Activated T-cell treated with anti-CD3 and anti-CD28 coated beads, Interleukin-2, amount 50 U/mL, for 24 hours (primary cell): ENCODE results near the gene CCR8.
"Not testable (repeated sequence)": the region's sequence is repeated elsewhere in the genome, so short reads cannot be mapped to it uniquely, and the experiment has no call there.

Source experiments
- DNase-seq: peaks from one replicate; pipeline ENCODE4 v3.0.0-alpha.2; 2020
- H3K27ac Mint-ChIP-seq: 2 replicates; pipeline ENCODE4 v1.8.0; 2020; ENCODE audit warnings: mild to moderate bottlenecking, mixed read lengths
- H3K27me3 Mint-ChIP-seq: 2 replicates; pipeline ENCODE4 v1.8.0; 2020; ENCODE audit warnings: mixed read lengths
- H3K36me3 Mint-ChIP-seq: 2 replicates; pipeline ENCODE4 v1.8.0; 2020; ENCODE audit warnings: low read depth, mixed read lengths
- H3K4me1 Mint-ChIP-seq: 2 replicates; pipeline ENCODE4 v1.8.0; 2020; ENCODE audit warnings: low read depth, mixed read lengths
- H3K4me3 Mint-ChIP-seq: 2 replicates; pipeline ENCODE4 v1.8.0; 2020; ENCODE audit warnings: mild to moderate bottlenecking, moderate library complexity, mixed read lengths
- H3K9me3 Mint-ChIP-seq: 2 replicates; pipeline ENCODE4 v1.8.0; 2020; ENCODE audit warnings: mixed read lengths

Gene CCR8

GRCh38 chr3:39294446-39295183 lies 34.9 kb upstream of the CCR8 start:
- no peak for DNase-seq
- Mint-ChIP-seq H3K36me3 (no peaks in the 10 kb centered on the region), H3K4me3 (no peak overlapping the region), H3K9me3 (peaks cover 11% of the 10 kb centered on the region), H3K27ac (peak overlapping the region; percentile 78), H3K27me3 (peaks cover 2% of the 10 kb centered on the region), H3K4me1 (peaks cover 41% of the 10 kb centered on the region)

DNA sequence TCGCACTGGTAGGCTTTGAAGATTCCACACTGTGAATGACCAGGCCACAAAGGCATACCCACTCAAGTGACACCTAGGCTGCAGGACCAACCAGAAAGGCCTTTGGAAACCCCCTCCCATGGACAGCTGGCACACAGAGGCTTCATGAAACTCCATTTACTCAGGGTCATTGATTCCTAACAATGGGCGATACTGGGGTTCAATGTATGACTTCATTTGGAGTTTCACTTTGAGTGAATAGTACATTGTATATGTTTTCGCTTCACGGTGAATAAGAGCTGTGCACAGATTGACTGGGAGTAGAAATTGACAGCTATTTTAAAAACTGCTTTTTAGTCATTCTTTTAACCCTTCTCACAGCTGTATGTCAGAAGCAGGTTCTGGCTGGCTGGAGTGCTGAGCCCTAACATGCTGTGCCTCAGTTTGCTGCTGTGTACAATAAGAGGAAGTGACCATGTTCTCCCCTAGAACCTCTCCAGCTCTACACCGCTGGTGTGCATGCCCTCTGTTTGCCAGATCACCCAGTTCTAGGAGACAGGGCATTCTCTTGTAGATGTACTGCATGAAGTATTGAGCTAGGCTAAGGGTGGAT lies 34.2 kb upstream of the CCR8 start:
- Mint-ChIP-seq H3K4me3 (no peak overlapping the region), H3K9me3 (peaks cover 18% of the 10 kb centered on the region), H3K27me3 (peaks cover 6% of the 10 kb centered on the region), H3K4me1 (peaks cover 37% of the 10 kb centered on the region), H3K36me3 (no peaks in the 10 kb centered on the region), H3K27ac (peak overlapping the region; percentile 78)
- DNase-seq, result no peak

GRCh38 chr3:39296197-39297077 lies 33.1 kb upstream of the CCR8 start:
- no peak overlapping the region for H3K27ac Mint-ChIP-seq
- H3K9me3 Mint-ChIP-seq, result peaks cover 26% of the 10 kb centered on the region
- H3K27me3 Mint-ChIP-seq, result peaks cover 6% of the 10 kb centered on the region
- DNase-seq, result no peak
- no peaks in the 10 kb centered on the region for H3K36me3 Mint-ChIP-seq
- no peak overlapping the region for H3K4me3 Mint-ChIP-seq
- H3K4me1 Mint-ChIP-seq, result peaks cover 36% of the 10 kb centered on the region

- DNase-seq, result no peak
- no peak overlapping the region for H3K27ac Mint-ChIP-seq
- peaks cover 20% of the 10 kb centered on the region for H3K4me1 Mint-ChIP-seq
- no peak overlapping the region for H3K4me3 Mint-ChIP-seq
- H3K36me3 Mint-ChIP-seq, result peaks cover 6% of the 10 kb centered on the region
- H3K27me3 Mint-ChIP-seq, result peaks cover 6% of the 10 kb centered on the region
- peaks cover 38% of the 10 kb centered on the region for H3K9me3 Mint-ChIP-seq
Observed at GRCh38 chr3:39299279-39299678, 30.2 kb upstream of the CCR8 start.

GRCh38 chr3:39302178-39302577 lies 27.3 kb upstream of the CCR8 start:
- peaks cover 1% of the 10 kb centered on the region for H3K4me1 Mint-ChIP-seq
- H3K4me3 Mint-ChIP-seq, result no peak overlapping the region
- H3K27me3 Mint-ChIP-seq, result peaks cover 7% of the 10 kb centered on the region
- H3K27ac Mint-ChIP-seq, result no peak overlapping the region
- H3K9me3 Mint-ChIP-seq, result peaks cover 45% of the 10 kb centered on the region
- H3K36me3 Mint-ChIP-seq, result peaks cover 6% of the 10 kb centered on the region
- DNase-seq, result no peak

- no peak overlapping the region for H3K4me3 Mint-ChIP-seq
- H3K4me1 Mint-ChIP-seq, result peaks cover 13% of the 10 kb centered on the region
- no peak for DNase-seq
- H3K36me3 Mint-ChIP-seq, result no peaks in the 10 kb centered on the region
- no peak overlapping the region for H3K27ac Mint-ChIP-seq
- no peaks in the 10 kb centered on the region for H3K27me3 Mint-ChIP-seq
- peaks cover 10% of the 10 kb centered on the region for H3K9me3 Mint-ChIP-seq
Observed at GRCh38 chr3:39313289-39313688, 16.2 kb upstream of the CCR8 start.

GRCh38 chr3:39315420-39315819 lies 14.1 kb upstream of the CCR8 start:
- no peak overlapping the region for H3K27ac Mint-ChIP-seq
- DNase-seq, result no peak

GRCh38 chr3:39317571-39318169 lies 11.8 kb upstream of the CCR8 start:
- H3K27ac Mint-ChIP-seq, result no peak overlapping the region
- peaks cover 3% of the 10 kb centered on the region for H3K27me3 Mint-ChIP-seq
- no peaks in the 10 kb centered on the region for H3K36me3 Mint-ChIP-seq
- H3K4me3 Mint-ChIP-seq, result no peak overlapping the region
- H3K4me1 Mint-ChIP-seq, result peaks cover 27% of the 10 kb centered on the region
- DNase-seq, result no peak
- peaks cover 10% of the 10 kb centered on the region for H3K9me3 Mint-ChIP-seq

More at GRCh38 chr3:39315420-39315819, 14.1 kb upstream of the CCR8 start:
- H3K4me3 Mint-ChIP-seq, result no peak overlapping the region
- no peaks in the 10 kb centered on the region for H3K27me3 Mint-ChIP-seq
- H3K36me3 Mint-ChIP-seq, result no peaks in the 10 kb centered on the region
- H3K9me3 Mint-ChIP-seq, result peaks cover 10% of the 10 kb centered on the region
- H3K4me1 Mint-ChIP-seq, result peaks cover 13% of the 10 kb centered on the region

GRCh38 chr3:39318301-39318700 lies 11.2 kb upstream of the CCR8 start:
- Mint-ChIP-seq H3K27me3 (peaks cover 3% of the 10 kb centered on the region), H3K27ac (no peak overlapping the region), H3K9me3 (peaks cover 10% of the 10 kb centered on the region), H3K4me3 (no peak overlapping the region), H3K4me1 (peaks cover 33% of the 10 kb centered on the region), H3K36me3 (no peaks in the 10 kb centered on the region)
- no peak for DNase-seq

GRCh38 chr3:39319249-39319648 lies 10.3 kb upstream of the CCR8 start:
- no peak overlapping the region for H3K27ac Mint-ChIP-seq
- H3K9me3 Mint-ChIP-seq, result peaks cover 7% of the 10 kb centered on the region
- no peak for DNase-seq
- no peak overlapping the region for H3K4me3 Mint-ChIP-seq
- no peaks in the 10 kb centered on the region for H3K36me3 Mint-ChIP-seq
- peaks cover 3% of the 10 kb centered on the region for H3K27me3 Mint-ChIP-seq
- peaks cover 36% of the 10 kb centered on the region for H3K4me1 Mint-ChIP-seq

- not testable (repeated sequence) for DNase-seq, H3K36me3 Mint-ChIP-seq, H3K27me3 Mint-ChIP-seq, H3K4me3 Mint-ChIP-seq, H3K9me3 Mint-ChIP-seq
- peaks cover 35% of the 10 kb centered on the region for H3K4me1 Mint-ChIP-seq
- peak overlapping the region; percentile 26 for H3K27ac Mint-ChIP-seq
Observed at GRCh38 chr3:39321574-39321983, 7.9 kb upstream of the CCR8 start.

DNA sequence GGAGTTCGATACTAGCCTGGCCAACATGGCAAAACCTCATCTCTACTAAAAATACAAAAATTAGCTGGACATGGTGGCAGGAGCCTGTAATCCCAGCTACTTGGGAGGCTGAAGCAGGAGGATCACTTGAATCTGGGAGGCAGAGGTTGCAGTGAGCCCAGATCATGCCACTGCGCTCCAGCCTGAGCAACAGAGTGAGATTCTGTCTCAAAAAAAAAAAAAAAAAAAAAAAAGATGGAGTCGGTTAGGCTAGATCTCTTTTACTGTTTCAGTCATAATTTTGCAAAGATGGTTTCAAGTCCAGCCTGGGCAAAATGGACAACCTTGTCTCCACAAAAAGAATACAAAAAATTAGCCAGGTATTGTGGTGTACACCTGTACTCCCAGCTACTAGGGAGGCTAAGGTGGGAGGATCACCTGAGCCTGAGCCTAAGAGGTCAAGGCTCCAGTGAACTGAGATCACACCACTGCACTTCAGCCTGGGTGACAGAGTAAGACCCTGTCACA lies 7.2 kb upstream of the CCR8 start:
- H3K36me3 Mint-ChIP-seq, DNase-seq, H3K27me3 Mint-ChIP-seq, H3K27ac Mint-ChIP-seq, H3K9me3 Mint-ChIP-seq, H3K4me3 Mint-ChIP-seq: not testable (repeated sequence)
- peaks cover 41% of the 10 kb centered on the region for H3K4me1 Mint-ChIP-seq

GRCh38 chr3:39322936-39323335 lies 6.6 kb upstream of the CCR8 start:
- H3K4me1 Mint-ChIP-seq, result peaks cover 48% of the 10 kb centered on the region
- H3K27ac Mint-ChIP-seq, result no peak overlapping the region
- no peaks in the 10 kb centered on the region for H3K9me3 Mint-ChIP-seq
- H3K36me3 Mint-ChIP-seq, result no peaks in the 10 kb centered on the region
- H3K27me3 Mint-ChIP-seq, result peaks cover 3% of the 10 kb centered on the region
- no peak overlapping the region for H3K4me3 Mint-ChIP-seq
- no peak for DNase-seq

DNA sequence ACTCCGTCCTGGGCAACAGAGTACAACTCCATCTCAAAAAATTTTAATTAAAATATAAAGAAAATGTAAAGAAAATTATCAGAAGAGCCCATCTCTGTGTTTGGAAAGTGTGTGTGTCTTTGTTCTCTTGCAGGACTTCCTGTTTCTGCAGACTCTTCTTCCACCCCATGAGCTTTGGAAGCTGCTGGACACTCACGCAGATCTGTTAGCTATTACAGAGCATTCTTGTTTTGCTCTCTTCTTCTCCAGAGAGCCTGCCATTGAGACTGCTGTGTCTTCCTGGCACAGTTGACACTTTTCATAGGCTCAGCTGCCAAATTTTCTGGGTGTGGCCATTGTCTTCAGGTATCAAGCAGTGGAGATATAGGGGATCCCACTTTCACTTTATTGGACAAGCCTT lies 6.0 kb upstream of the CCR8 start:
- no peak for DNase-seq
- no peaks in the 10 kb centered on the region for H3K36me3 Mint-ChIP-seq
- H3K27me3 Mint-ChIP-seq, result peaks cover 3% of the 10 kb centered on the region
- no peak overlapping the region for H3K27ac Mint-ChIP-seq
- H3K4me1 Mint-ChIP-seq, result peaks cover 53% of the 10 kb centered on the region
- no peak overlapping the region for H3K4me3 Mint-ChIP-seq
- no peaks in the 10 kb centered on the region for H3K9me3 Mint-ChIP-seq
